ENCODE data around the gene ABCC1.

Gene ABCC1

DNA sequence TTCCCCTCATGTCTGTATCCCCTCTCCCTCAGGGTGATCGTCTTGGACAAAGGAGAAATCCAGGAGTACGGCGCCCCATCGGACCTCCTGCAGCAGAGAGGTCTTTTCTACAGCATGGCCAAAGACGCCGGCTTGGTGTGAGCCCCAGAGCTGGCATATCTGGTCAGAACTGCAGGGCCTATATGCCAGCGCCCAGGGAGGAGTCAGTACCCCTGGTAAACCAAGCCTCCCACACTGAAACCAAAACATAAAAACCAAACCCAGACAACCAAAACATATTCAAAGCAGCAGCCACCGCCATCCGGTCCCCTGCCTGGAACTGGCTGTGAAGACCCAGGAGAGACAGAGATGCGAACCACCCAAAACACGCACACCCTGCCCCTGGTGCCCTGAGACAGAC lies 191.7 kb downstream of the ABCC1 start:
- TF ChIP-seq ZFX (IDR thresholded peaks at IDR 0.05; ENCODE audit: borderline replicate concordance): no peak
- TF ChIP-seq, protein P1, sequence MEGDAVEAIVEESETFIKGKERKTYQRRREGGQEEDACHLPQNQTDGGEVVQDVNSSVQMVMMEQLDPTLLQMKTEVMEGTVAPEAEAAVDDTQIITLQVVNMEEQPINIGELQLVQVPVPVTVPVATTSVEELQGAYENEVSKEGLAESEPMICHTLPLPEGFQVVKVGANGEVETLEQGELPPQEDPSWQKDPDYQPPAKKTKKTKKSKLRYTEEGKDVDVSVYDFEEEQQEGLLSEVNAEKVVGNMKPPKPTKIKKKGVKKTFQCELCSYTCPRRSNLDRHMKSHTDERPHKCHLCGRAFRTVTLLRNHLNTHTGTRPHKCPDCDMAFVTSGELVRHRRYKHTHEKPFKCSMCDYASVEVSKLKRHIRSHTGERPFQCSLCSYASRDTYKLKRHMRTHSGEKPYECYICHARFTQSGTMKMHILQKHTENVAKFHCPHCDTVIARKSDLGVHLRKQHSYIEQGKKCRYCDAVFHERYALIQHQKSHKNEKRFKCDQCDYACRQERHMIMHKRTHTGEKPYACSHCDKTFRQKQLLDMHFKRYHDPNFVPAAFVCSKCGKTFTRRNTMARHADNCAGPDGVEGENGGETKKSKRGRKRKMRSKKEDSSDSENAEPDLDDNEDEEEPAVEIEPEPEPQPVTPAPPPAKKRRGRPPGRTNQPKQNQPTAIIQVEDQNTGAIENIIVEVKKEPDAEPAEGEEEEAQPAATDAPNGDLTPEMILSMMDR (IDR thresholded peaks at IDR 0.05): no peak
- no peak overlapping the region for H3K27ac ChIP-seq

DNA sequence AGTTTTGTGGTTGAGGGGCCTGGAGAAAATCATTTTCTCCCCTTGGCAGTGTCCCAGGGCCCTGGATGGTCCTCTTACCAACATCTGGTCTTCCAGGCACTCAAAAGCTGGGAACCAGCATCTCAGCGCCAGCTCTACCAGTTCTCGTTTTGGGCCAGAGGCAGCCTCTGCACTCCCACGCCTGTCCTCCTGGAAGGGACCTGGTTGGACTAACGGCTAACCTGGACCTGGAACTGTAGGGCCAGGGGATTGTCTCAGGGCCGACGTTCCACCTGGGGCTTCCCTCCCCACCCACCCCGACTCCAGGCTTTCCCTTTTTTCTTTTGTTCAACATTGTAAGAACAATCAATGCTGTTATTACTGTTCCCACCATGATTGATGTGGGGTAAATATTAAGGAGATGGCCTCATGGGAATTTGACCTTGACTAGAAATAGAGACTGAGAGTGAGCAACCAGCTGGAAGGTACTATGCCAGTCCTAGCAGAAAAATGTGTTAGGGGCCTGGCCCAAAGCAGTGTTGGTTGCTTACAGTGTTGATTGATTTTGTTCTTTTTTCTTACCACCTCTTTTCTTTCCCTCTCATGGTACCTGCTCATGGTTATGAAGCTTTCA lies 192.5 kb downstream of the ABCC1 start:
- no peak overlapping the region for H3K27ac ChIP-seq
- no peak for TF ChIP-seq ZFX (IDR thresholded peaks at IDR 0.05; ENCODE audit: borderline replicate concordance)
- TF ChIP-seq, protein P1 (IDR thresholded peaks at IDR 0.05): no peak

DNA sequence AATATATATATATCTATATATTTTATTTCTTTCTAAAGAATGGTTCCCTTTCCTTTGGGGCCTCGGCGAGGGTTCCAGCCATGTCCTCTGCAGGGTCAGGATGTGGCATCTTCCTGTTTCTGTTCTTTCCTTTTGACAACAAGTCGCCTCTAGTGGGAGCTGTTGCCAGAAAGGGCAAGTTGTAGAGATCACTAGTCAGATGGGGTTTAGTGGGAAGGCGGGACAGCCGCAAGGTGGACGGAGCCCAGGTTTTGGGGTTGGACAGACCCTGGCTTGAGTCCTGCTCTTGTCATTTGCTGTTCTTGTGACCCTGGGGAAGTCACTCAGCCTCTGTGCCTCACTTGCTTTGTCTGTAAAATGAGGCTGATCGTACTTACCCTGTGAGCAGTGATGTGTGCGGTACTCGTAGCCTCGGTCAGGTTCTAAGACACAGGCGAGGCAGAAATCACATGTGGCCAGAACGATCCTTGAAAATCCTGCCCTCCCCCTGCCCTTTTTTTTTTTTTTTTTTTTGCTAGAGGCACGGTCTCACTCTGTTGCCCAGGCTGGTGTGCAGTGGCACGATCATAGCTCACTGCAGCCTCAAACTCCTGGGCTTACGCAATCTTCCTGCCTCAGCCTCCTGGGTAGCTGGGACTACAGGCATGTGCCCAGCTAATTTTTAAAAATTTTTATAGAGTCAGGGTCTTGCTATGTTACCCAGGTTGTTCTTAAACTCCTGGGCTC lies 193.8 kb downstream of the ABCC1 start:
- TF ChIP-seq, protein P1 (IDR thresholded peaks at IDR 0.05): peak; percentile 69
- no peak for TF ChIP-seq ZFX (IDR thresholded peaks at IDR 0.05; ENCODE audit: borderline replicate concordance)
- H3K27ac ChIP-seq: no peak overlapping the region

DNA sequence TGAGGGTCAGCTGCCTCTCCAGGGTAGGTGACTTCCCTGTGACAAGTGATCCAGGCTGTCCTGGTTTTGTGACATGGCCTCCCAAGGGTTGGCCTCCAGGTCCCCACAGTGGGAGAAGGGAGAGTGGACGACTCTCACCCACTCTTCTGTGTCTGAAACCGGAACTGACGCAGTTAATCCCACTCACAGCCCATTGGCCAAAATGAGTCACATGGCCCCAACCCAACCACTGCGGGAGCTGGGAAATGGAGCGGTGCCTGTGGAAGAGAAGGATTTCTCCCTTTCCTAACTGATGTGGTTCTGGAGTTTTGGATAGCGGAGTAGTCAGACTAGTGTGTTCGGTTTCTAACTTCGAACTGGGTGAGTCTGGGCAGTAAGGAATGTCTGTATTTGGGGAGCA lies 194.5 kb downstream of the ABCC1 start:
- no peak overlapping the region for H3K27ac ChIP-seq
- TF ChIP-seq ZFX (IDR thresholded peaks at IDR 0.05; ENCODE audit: borderline replicate concordance): no peak
- TF ChIP-seq, protein P1 (IDR thresholded peaks at IDR 0.05): no peak

DNA sequence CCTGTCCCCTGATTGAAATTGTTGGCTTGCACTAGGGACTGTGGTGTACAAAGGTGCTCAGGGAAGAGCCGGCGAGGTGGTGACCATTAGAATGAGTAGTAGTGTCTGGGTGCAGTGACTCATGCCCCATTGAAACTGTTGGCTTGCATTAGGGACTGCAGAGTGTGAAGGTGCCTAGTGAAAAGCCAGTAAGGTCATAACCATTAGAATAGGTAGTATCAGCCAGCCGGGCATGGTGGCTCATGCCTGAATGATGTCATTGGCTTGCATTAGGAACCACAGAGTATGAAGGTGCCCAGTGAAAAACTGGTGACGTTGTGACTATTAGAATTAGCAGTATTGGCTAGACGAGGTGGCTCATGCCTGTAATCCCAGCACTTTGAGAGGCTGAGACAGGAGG lies 195.0 kb downstream of the ABCC1 start:
- no peak overlapping the region for H3K27ac ChIP-seq
- TF ChIP-seq ZFX (IDR thresholded peaks at IDR 0.05; ENCODE audit: borderline replicate concordance): no peak
- TF ChIP-seq, protein P1 (IDR thresholded peaks at IDR 0.05): no peak

DNA sequence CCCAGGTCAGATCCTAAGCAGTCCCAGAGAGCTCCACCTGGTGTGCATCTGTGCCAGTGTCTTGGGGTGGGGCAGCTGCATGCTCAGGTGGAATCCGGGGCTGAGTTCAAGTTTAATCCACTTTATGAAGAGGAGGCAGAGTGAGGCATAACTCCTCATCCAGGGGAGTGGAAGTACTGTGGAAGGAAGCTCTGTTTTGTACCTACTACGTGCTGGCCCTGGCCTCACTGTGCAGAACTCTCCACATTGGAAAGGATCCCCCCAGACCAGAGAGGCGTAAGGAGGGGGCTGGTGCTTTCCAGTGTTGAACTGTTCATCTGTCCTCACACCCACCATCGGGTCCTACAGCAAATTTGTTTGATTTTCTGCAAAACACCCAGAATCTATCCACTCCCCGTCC lies 195.9 kb downstream of the ABCC1 start:
- no peak overlapping the region for H3K27ac ChIP-seq
- TF ChIP-seq, protein P1 (IDR thresholded peaks at IDR 0.05): no peak
- no peak for TF ChIP-seq ZFX (IDR thresholded peaks at IDR 0.05; ENCODE audit: borderline replicate concordance)

Measured in 22Rv1 (cell line).